Measurements from ENCODE around the gene GPC2.
"Not testable (repeated sequence)": the region's sequence is repeated elsewhere in the genome, so short reads cannot be mapped to it uniquely, and the experiment has no call there.

- not testable (repeated sequence) for TF ChIP-seq POLR2A (IDR thresholded peaks at IDR 0.05; ENCODE audit: extremely low read depth, insufficient read length); CTCF (IDR thresholded peaks at IDR 0.05; ENCODE audit: low read depth, low read length); MYC (IDR thresholded peaks at IDR 0.05; ENCODE audit: low read depth, low read length); MAX (IDR thresholded peaks at IDR 0.05; ENCODE audit: low read depth, low read length)
Observed at GRCh38 chr7:100182616-100183015, 5.4 kb upstream of the GPC2 start.
